ENCODE measurements around the gene VWF. TPM values are rescaled to one million over a fixed set of nuclear protein-coding genes. Genes with fewer than 3 reads are reported as not detected.

The VWF gene
- total and polyA plus RNA-seq, 10 of the 15 experiments (the other 5 are each of a cell fraction or from before 2014, with no cell fraction given): 0.08 to 0.23 TPM; not detected in 8

DNA sequence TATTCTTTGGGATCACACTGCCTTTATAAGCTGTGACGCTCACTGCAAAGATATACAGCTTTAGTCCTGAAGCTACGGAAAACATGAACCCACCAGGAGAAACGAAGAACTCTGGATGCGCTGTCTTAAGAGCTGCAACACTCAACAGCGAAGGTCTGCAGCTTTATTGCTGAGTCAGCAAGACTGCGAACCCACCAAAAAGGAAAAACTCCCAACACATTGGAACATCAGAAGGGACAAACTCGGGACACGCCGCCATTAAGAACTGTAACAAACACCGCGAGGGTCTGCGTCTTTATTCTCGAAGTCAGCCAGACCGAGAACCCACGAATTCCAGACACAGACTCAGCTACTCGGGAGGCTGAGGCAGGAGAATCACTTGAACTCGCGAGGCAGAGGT, 9.2 kb upstream of the VWF start:
- FAIRE-seq (no peak), DNase-seq (ENCODE audit: low read depth, low spot score) (no peak), ATAC-seq (no peak)
- WGBS (ENCODE audit: insufficient coverage, insufficient replicate concordance, low lambda C conversion rate, missing lambda C conversion rate): 77% methylated on average over 18 of the region's 18 CpGs
- Histone ChIP-seq H3K9me3 (replicated peaks; ENCODE audit: control insufficient read depth, insufficient read depth, low read length) (no peaks in the 10 kb centered on the region; the same call in 2 of the 3 replicates), H3K27ac (ENCODE audit: control insufficient read depth, insufficient read depth) (no peak overlapping the region), H4K20me1 (ENCODE audit: control insufficient read depth, insufficient read depth) (no peaks in the 10 kb centered on the region), H3K4me2 (ENCODE audit: control insufficient read depth, insufficient read depth) (no peak overlapping the region), H3K27me3 (replicated peaks in 1 of 2; ENCODE audit: control insufficient read depth in 2 of 2, insufficient read depth in 2 of 2, low read length in 1 of 2) (no peaks in the 10 kb centered on the region), H2AFZ (ENCODE audit: control insufficient read depth, low read depth, low read length) (no peak overlapping the region), H3K36me3 (ENCODE audit: control insufficient read depth in 2 of 2, insufficient read depth in 2 of 2, low read length in 1 of 2) (no peaks in the 10 kb centered on the region), H3K4me1 (ENCODE audit: control insufficient read depth, insufficient read depth, low read length) (no peaks in the 10 kb centered on the region), H3K9ac (ENCODE audit: control insufficient read depth, insufficient read depth, low read length) (no peak overlapping the region), H3K4me3 (no peak overlapping the region), H3K79me2 (ENCODE audit: control insufficient read depth, insufficient read depth, low read length) (no peaks in the 10 kb centered on the region)
- CTCF ChIA-PET: no interaction called here
- SMC1A ChIA-PET (ENCODE audit: uncharacterized antibody, unreplicated experiment): interaction anchor here (0.9 kb wide), 1 partner anchor 67 kb away, joined by 3 read pairs; no protein-coding TSS in a partner anchor
- TF ChIP-seq, protein P1, sequence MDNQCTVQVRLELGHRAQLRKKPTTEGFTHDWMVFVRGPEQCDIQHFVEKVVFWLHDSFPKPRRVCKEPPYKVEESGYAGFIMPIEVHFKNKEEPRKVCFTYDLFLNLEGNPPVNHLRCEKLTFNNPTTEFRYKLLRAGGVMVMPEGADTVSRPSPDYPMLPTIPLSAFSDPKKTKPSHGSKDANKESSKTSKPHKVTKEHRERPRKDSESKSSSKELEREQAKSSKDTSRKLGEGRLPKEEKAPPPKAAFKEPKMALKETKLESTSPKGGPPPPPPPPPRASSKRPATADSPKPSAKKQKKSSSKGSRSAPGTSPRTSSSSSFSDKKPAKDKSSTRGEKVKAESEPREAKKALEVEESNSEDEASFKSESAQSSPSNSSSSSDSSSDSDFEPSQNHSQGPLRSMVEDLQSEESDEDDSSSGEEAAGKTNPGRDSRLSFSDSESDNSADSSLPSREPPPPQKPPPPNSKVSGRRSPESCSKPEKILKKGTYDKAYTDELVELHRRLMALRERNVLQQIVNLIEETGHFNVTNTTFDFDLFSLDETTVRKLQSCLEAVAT (IDR thresholded peaks at IDR 0.05): no peak
- TF ChIP-seq BACH1 (IDR thresholded peaks at IDR 0.05; ENCODE audit: borderline replicate concordance) (no peak), MTA2 (IDR thresholded peaks at IDR 0.05; ENCODE audit: low read depth) (no peak), SUPT20H (IDR thresholded peaks at IDR 0.05; ENCODE audit: borderline replicate concordance, control insufficient read depth, low read depth, low read length) (no peak), SREBF1 (IDR thresholded peaks at IDR 0.05; ENCODE audit: low read length) (no peak)
- TF ChIP-seq, protein P2, sequence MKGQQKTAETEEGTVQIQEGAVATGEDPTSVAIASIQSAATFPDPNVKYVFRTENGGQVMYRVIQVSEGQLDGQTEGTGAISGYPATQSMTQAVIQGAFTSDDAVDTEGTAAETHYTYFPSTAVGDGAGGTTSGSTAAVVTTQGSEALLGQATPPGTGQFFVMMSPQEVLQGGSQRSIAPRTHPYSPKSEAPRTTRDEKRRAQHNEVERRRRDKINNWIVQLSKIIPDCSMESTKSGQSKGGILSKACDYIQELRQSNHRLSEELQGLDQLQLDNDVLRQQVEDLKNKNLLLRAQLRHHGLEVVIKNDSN (IDR thresholded peaks at IDR 0.05; ENCODE audit: borderline replicate concordance, extremely low read length, insufficient read depth, low read depth, low read length): no peak
- TF ChIP-seq, protein P3, sequence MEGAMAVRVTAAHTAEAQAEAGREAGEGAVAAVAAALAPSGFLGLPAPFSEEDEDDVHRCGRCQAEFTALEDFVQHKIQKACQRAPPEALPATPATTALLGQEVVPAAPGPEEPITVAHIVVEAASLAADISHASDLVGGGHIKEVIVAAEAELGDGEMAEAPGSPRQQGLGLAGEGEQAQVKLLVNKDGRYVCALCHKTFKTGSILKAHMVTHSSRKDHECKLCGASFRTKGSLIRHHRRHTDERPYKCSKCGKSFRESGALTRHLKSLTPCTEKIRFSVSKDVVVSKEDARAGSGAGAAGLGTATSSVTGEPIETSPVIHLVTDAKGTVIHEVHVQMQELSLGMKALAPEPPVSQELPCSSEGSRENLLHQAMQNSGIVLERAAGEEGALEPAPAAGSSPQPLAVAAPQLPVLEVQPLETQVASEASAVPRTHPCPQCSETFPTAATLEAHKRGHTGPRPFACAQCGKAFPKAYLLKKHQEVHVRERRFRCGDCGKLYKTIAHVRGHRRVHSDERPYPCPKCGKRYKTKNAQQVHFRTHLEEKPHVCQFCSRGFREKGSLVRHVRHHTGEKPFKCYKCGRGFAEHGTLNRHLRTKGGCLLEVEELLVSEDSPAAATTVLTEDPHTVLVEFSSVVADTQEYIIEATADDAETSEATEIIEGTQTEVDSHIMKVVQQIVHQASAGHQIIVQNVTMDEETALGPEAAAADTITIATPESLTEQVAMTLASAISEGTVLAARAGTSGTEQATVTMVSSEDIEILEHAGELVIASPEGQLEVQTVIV (IDR thresholded peaks at IDR 0.05; ENCODE audit: borderline replicate concordance, partially characterized antibody): no peak
- TF ChIP-seq, protein P4, sequence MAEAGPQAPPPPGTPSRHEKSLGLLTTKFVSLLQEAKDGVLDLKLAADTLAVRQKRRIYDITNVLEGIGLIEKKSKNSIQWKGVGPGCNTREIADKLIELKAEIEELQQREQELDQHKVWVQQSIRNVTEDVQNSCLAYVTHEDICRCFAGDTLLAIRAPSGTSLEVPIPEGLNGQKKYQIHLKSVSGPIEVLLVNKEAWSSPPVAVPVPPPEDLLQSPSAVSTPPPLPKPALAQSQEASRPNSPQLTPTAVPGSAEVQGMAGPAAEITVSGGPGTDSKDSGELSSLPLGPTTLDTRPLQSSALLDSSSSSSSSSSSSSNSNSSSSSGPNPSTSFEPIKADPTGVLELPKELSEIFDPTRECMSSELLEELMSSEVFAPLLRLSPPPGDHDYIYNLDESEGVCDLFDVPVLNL (IDR thresholded peaks at IDR 0.05; ENCODE audit: low read depth, low read length): no peak
- POLR2A ChIA-PET: no interaction called here
- intact Hi-C loops (cut with micrococcal nuclease; ENCODE audit: unreplicated experiment): no loop called here
- in situ Hi-C loops (cut with MboI): no loop called here
- RAD21 ChIA-PET (ENCODE audit: unreplicated experiment): interaction anchor here (1.1 kb wide), 1 partner anchor 146 kb away, joined by 3 read pairs; no protein-coding TSS in a partner anchor
- no TSS peak for BruUV-seq (replicated peaks)
